A673 (cell line): ENCODE results near the gene RNU1-4. TPM values are rescaled to one million over a fixed set of nuclear protein-coding genes. Genes with fewer than 3 reads are reported as not detected.
"Not testable (repeated sequence)": the region's sequence is repeated elsewhere in the genome, so short reads cannot be mapped to it uniquely, and the experiment has no call there.

Experiments
- BruUV-seq: library from RNA; stranded (reverse); fragments of 400-500 nt; replicated peaks from 2 replicates; lab custom pipeline; 2021; lab: Mats Ljungman, UMichigan
- CTCF ChIA-PET: fragments of 300-600 bp; sonication (Branson Sonifier 250); formaldehyde crosslinking; loops from one replicate; lab custom pipeline; 2022; ENCODE audit warnings: antibody characterized with exemption; lab: Charles Lee
- POLR2A ChIA-PET: fragments of 300-600 bp; sonication (Branson Sonifier 250); formaldehyde crosslinking; loops from one replicate; lab custom pipeline; 2022; ENCODE audit warnings: antibody characterized with exemption; ENCODE audit not compliant: low non-redundant PET; lab: Charles Lee
- DNase-seq: peaks from one replicate; pipeline ENCODE4 v3.0.0-alpha.2; 2015; ENCODE audit warnings: low spot score
- H3K27ac ChIP-seq: fragments of 200-600 bp; sonication (generic); 2 replicates; pipeline ENCODE4 v1.5.1; 2016; ENCODE audit warnings: mixed run types, low read depth, mild to moderate bottlenecking, mixed read lengths, antibody characterized with exemption, low read length; ENCODE audit not compliant: poor library complexity, severe bottlenecking
- H3K27me3 ChIP-seq: fragments of 200-600 bp; sonication (generic); replicated peaks from 2 replicates; pipeline ENCODE4 v1.6.1; 2017; ENCODE audit warnings: mixed run types, low read depth, mild to moderate bottlenecking, mixed read lengths, antibody characterized with exemption, low read length; ENCODE audit not compliant: insufficient read depth, poor library complexity
- H3K36me3 ChIP-seq: fragments of 200-600 bp; sonication (generic); 2 replicates; pipeline ENCODE4 v1.6.1; 2016; ENCODE audit warnings: mixed run types, mild to moderate bottlenecking, mixed read lengths, antibody characterized with exemption, low read length; ENCODE audit not compliant: insufficient read depth, poor library complexity, severe bottlenecking
- H3K4me1 ChIP-seq: fragments of 200-600 bp; sonication (generic); 2 replicates; pipeline ENCODE4 v1.6.1; 2017; ENCODE audit warnings: mixed run types, mild to moderate bottlenecking, mixed read lengths, antibody characterized with exemption, low read length; ENCODE audit not compliant: insufficient read depth, poor library complexity, severe bottlenecking
- H3K4me3 ChIP-seq: fragments of 200-600 bp; sonication (generic); 2 replicates; pipeline ENCODE4 v1.5.1; 2016; ENCODE audit warnings: low read depth, mixed run types, mild to moderate bottlenecking, mixed read lengths, low read length; ENCODE audit not compliant: poor library complexity, severe bottlenecking
- H3K9me3 ChIP-seq: fragments of 200-600 bp; sonication (generic); 2 replicates; pipeline ENCODE4 v1.6.1; 2016; ENCODE audit warnings: mixed run types, low read depth, mild to moderate bottlenecking, mixed read lengths, antibody characterized with exemption, low read length; ENCODE audit not compliant: poor library complexity, severe bottlenecking
- intact Hi-C: fragments of 100-400 bp; cut with micrococcal nuclease; formaldehyde crosslinking; loops from one replicate; pipeline ENCODE4 v1.10.0; 2022; ENCODE audit not compliant: unreplicated experiment
- total RNA-seq: library from RNA; stranded (reverse); gene quantifications from 2 replicates; pipeline ENCODE4 v1.2.3, GENCODE V29; 2021

RNU1-4 gene
- total RNA-seq, 1 experiment from 2014 or later, result 1,866 TPM

GRCh38 chr1:16766689-16767256 is 26.5 kb downstream of the RNU1-4 start:
- DNase-seq, H3K9me3 ChIP-seq, H3K4me3 ChIP-seq, CTCF ChIA-PET, H3K4me1 ChIP-seq, BruUV-seq, intact Hi-C loops, H3K36me3 ChIP-seq, H3K27ac ChIP-seq, POLR2A ChIA-PET: not testable (repeated sequence)
- peaks cover 39% of the 10 kb centered on the region for H3K27me3 ChIP-seq

- H3K36me3 ChIP-seq, BruUV-seq, POLR2A ChIA-PET, H3K9me3 ChIP-seq, intact Hi-C loops, H3K4me3 ChIP-seq, CTCF ChIA-PET, DNase-seq, H3K4me1 ChIP-seq, H3K27ac ChIP-seq: not testable (repeated sequence)
- H3K27me3 ChIP-seq, result peaks cover 36% of the 10 kb centered on the region
These were observed 29.9 kb downstream of the RNU1-4 start for GRCh38 chr1:16770139-16770759.

- H3K27ac ChIP-seq, H3K4me1 ChIP-seq, DNase-seq, CTCF ChIA-PET, POLR2A ChIA-PET, H3K36me3 ChIP-seq, H3K9me3 ChIP-seq, intact Hi-C loops, H3K4me3 ChIP-seq, BruUV-seq: not testable (repeated sequence)
- H3K27me3 ChIP-seq, result peaks cover 30% of the 10 kb centered on the region
These were observed 30.7 kb downstream of the RNU1-4 start for GRCh38 chr1:16770896-16771446.

- H3K36me3 ChIP-seq, H3K9me3 ChIP-seq, H3K4me1 ChIP-seq, BruUV-seq, POLR2A ChIA-PET, intact Hi-C loops, H3K27ac ChIP-seq, DNase-seq, CTCF ChIA-PET, H3K4me3 ChIP-seq: not testable (repeated sequence)
- H3K27me3 ChIP-seq, result peaks cover 17% of the 10 kb centered on the region
These were observed 32.2 kb downstream of the RNU1-4 start for GRCh38 chr1:16772275-16773204.

GRCh38 chr1:16773205-16773596 is 32.9 kb downstream of the RNU1-4 start:
- BruUV-seq, POLR2A ChIA-PET, H3K4me1 ChIP-seq, H3K27ac ChIP-seq, H3K36me3 ChIP-seq, CTCF ChIA-PET, H3K4me3 ChIP-seq, intact Hi-C loops, H3K9me3 ChIP-seq, DNase-seq: not testable (repeated sequence)
- peaks cover 16% of the 10 kb centered on the region for H3K27me3 ChIP-seq

GRCh38 chr1:16773723-16774122 is 33.4 kb downstream of the RNU1-4 start:
- H3K27me3 ChIP-seq, result peaks cover 16% of the 10 kb centered on the region
- POLR2A ChIA-PET, DNase-seq, H3K4me1 ChIP-seq, BruUV-seq, H3K36me3 ChIP-seq, CTCF ChIA-PET, H3K4me3 ChIP-seq, H3K9me3 ChIP-seq, intact Hi-C loops, H3K27ac ChIP-seq: not testable (repeated sequence)

- H3K27me3 ChIP-seq, result peaks cover 18% of the 10 kb centered on the region
- BruUV-seq, DNase-seq, H3K9me3 ChIP-seq, H3K4me1 ChIP-seq, H3K27ac ChIP-seq, H3K36me3 ChIP-seq, intact Hi-C loops, H3K4me3 ChIP-seq, POLR2A ChIA-PET, CTCF ChIA-PET: not testable (repeated sequence)
These were observed 34.5 kb downstream of the RNU1-4 start for GRCh38 chr1:16774773-16775172.
